NCI-H2107 treated with DMSO at 0.1 percent for 48 hours (cell line): ENCODE measurements around the gene CTU1.
"Not testable (repeated sequence)": the region's sequence is repeated elsewhere in the genome, so short reads cannot be mapped to it uniquely, and the experiment has no call there.

Source experiments
- DNase-seq: peaks from one replicate; lab custom pipeline; 2025; ENCODE audit not compliant: unreplicated experiment; lab: John Stamatoyannopoulos, UW

The CTU1 gene

DNA sequence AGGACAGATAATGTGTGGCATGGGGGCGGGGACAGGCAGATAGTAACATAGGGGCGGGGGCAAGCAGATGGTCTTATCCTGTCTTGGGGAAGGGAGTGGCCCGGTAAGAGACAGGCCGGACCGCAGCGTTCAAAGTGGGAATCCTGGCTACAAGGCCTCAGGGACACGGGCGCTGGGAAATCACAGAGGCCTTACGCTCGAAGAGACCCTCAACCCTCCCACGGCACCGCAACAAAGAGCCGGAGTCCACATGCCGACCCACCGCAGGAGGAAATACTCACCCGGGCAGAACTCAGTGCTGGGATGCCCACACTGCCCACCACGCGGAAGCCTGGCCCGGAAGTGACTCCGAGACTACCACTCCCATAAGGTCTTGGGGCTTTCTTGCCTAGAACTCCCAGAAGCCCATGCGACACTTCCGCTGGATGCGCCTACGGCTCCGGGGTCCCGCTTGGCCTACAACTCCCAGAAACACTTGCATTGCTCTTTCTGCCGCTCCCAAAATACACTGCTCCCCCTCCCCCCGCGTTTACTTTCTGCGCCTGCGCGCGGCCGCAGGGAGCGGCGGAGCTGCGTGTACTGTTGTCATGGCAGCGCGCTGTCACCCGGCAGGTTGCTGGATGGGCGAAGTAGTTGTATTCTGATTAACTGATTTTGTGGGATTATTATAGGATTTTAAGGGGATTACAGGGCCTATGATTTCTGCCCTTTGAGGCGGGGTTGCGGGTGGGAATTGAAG lies at the start of gene CTU1:
TSS of gene CTU1 (minus strand) at position 344 of the 739 bp plus-strand sequence. CDS start 3,840 bp downstream, outside the sequence.
- DNase-seq = peak; percentile 97

DNA sequence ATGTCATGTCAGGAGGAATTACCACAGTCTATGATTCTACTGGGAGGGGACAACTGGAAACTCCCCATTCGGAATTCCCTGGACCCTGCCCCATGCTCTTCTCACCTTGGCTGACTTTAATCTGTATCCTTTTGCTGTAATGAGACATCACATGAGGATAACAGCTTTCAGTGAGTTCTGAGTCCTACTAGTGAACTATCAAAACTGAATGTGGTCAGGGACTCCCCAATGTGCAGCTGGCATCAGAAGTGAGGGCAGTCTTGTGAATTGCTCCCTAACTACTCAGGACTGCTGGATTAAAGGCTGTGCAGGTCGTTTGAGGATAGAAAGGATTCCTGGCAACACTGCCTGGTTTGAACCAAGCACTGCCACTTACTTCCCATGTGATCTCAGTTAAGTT lies 49.1 kb upstream of the CTU1 start:
- no peak for DNase-seq

DNA sequence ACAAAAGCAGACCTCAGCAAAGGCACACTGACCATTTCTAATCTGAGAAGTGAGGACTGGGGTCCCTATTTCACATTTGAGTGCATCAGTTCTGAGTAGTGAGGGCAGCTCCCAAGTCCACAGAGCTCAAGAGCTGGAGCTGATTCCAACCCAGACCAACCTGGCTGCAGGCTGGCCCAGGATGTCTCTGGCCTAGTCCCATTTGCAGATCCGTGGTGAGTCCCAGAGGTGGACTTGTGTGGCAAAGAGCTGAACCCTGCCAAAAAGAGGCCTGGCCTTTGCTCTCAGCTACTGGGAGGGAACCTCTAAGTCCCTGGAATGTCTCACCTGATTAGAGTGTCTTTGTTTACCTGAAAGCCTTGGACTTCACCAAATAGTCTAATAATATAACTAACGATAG lies 48.5 kb upstream of the CTU1 start:
- no peak for DNase-seq

DNA sequence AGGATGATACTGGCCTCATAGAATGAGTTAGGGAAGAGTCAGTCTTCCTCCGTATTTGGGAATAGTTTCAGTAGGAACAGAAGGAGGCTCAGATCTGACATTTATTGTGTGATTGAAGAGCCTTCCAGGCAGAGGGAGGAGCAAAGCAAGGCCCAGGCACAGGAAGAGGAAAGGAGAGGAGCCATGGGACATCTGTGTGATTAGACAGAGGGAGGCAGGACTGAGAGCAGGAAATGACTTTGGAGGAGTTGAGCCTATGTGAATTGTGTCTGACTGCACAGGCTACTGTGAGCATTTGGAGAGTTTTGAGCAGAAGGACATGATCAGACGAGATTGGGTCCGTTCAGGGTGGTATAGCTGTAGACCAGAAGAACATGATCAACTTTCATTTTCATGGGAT lies 42.4 kb upstream of the CTU1 start:
- no peak for DNase-seq

DNA sequence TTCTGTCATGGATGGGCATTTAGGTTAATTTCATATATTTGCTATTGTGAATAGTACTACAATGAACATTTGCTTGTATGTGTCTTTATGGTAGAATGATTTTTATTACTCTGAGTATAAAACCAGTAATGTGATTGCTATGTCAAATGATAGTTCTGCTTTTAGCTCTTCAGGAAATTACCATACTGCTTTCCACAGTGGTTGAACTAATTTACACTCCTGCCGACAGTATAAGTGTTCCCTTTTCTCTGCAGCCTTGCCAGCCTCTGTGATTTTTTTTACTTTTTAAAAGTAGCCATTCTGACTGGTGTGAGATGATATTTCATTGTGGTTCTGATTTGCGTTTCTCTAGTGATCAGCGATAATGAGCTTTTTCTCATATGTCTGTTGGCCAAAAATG lies 40.4 kb upstream of the CTU1 start:
- DNase-seq = no peak

DNA sequence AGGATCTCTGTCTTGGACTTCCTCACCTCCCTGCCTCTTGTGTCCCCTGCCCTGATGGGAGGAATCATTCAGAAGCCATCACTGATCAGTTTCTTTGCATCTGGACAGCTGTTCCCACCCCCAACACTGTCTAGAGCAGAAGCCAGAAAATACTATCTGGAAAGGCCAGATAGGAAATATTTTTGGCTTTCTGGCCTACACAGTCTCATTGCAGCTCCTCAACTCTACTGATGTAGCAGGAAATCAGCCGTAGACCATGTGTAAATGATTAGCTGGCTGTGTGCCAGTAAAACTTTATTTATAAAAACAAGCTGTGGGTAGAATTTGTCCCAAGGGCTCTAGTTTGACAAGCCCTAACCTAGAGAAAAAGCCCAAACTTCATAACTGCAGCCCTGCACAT lies 39.5 kb upstream of the CTU1 start:
- DNase-seq = no peak

DNA sequence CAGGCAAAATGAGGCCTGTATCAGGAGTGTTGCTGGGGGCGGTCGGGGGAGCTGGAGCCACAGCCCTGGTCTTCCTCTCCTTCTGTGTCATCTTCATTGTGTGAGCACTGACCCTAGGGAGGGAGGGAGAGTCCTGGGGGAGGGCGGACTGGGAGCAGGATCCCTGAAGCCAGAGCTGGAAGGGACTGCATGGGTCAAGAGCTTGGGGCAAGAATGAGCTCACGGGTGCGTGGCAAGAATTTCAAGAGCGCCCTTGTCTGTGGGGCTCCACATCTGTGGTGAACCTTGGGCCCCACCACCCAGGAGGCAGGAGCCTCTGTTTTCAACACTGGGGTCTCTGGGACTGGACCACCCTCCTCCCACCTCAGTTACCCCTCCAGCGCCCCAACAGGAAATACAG lies 38.5 kb upstream of the CTU1 start:
- no peak for DNase-seq

DNA sequence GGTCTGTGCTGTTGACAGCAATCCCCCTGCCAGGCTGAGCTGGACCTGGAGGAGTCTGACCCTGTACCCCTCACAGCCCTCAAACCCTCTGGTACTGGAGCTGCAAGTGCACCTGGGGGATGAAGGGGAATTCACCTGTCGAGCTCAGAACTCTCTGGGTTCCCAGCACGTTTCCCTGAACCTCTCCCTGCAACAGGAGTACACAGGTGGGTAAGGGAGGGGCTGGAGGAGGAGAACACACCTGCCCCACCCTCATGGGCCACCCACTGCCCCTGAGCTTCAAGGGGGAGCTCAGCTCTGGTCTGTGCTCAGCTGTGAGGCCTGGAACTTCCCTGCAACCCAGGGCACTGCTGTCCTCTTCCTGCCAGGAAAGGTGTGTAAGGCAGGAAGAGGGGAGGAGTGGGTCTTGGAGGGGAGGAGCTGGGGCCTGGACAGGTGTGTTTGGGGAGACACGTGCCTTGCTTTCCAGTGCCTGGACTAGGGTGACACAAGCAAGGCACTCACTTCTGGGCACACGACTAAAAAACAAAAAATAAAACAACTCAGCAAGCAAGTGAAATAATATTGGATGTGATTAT lies 37.8 kb upstream of the CTU1 start:
- DNase-seq = no peak

DNA sequence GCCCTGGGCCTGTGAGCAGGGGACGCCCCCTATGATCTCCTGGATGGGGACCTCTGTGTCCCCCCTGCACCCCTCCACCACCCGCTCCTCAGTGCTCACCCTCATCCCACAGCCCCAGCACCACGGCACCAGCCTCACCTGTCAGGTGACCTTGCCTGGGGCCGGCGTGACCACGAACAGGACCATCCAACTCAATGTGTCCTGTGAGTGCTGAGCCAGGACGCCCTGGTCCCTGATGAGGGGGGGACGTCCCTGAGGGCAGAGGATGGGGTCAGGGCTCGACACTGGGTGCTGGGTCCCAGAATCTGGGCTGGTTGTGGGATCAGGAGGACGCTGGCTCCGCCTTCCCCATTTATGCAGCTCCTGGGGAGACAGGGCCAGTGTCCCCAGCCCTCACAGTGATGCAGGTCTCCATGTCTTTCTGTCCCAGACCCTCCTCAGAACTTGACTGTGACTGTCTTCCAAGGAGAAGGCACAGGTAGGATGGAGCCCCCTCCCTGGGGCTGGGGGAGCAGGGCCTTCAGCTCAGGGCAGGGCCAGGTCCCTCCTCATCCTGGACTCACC lies 36.4 kb upstream of the CTU1 start:
- DNase-seq = no peak

DNA sequence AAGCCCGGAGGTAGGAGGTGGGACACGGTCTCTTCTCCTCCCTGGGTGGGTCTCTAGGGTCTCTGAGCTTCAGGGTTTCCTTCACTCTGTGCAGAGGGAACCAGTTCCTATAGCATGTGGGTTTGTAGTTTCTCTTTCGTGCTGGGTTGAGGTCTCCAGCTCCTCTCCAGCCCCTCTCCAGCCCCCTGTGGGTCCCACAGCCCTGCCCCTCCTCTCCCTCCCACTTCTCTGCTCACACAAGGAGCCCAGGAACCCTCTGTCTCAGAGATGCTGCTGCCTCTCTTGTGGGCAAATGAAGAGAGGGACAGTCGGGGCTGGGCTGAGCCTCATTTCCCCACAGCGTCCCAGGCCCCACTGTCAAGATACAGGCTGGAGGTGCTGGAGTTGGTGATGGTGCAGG lies 35.3 kb upstream of the CTU1 start:
- no peak for DNase-seq

DNA sequence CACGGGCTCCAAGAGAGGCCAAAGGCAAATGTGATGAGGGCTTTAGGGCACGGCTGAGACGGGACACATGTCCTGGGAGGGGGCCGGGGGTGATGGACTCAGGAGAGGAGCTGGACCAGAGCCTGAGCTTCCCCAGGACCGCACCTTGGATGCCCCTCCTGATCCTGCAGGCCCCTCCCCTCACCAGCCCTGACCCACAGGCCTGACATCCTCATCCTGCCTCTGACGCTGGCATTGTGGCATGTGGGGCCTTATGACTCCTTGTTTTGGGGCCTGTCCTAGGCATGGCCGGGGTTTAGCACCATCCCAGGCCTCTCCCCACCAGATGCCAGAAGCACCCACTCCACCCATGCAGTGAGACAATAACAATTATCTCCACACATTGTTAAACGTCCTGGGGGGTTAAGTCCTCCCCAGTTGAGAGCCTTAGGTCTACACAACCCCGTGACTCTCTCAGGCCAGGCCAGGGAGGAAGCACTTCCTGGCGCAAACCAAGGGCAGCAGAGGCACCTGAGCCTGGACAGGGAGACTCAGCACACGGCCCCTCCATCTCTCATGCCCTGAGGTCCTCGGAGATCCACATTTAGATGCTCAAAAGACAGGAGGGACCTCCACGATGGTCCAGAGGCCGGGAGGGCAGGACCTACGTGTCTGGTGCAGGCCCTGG lies 34.7 kb upstream of the CTU1 start:
- not testable (repeated sequence) for DNase-seq

DNA sequence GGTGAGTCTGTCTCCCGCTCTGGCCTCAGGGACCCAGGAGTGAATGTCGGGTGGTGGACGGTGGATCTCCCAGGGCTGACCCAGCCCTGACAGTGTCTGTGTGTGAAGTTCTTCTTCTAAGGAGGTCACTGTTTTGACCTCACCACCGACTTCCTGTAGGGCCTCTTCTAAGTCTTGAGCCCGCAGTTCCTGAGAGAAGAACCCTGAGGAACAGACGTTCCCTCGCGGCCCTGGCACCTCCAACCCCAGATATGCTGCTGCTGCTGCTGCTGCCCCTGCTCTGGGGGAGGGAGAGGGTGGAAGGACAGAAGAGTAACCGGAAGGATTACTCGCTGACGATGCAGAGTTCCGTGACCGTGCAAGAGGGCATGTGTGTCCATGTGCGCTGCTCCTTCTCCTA lies 33.9 kb upstream of the CTU1 start, which contains the start of gene SIGLEC7:
TSS of gene SIGLEC7 (plus strand) at position 183 of the 400 bp plus-strand sequence. CDS start at position 252, 69 bp downstream.
- no peak for DNase-seq

DNA sequence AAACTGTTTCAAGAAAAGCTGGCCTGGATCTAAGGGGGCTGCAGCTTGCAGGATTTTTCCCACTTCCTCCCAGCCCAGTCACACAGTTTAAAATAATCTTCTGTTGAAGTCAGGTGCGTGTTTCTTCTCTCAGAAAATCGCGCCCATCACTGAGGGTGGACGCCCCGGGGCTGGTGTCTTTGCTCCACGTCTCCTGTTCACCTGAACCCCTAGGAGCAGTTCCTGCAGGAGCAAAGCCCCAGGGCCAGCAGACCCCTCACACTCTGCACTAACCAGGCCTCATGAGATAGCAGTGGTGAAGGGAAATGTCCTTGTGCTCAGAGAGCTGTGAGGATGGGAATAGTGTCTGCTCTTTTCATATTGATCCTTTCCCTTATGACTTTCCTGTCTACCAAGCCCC lies 33.0 kb upstream of the CTU1 start:
- no peak for DNase-seq

DNA sequence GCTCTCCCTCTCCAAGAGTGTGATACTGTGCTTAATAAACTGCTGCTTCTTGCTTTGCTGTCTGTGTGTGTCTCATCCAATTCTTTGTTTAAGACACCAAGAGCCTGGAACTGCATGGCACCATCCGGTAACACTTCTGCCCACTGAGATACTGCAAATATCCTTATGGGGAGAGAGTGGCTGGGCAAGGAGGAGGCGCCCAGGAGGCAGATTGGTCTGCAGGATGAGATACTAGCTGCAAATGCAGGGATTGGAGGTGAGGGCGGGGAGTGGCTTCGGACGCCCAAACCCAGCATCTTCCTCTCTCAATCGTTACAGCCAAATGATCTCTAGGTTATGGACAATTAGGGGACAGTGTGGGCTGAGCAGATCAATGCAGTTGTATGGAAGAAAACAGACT lies 32.2 kb upstream of the CTU1 start:
- no peak for DNase-seq

DNA sequence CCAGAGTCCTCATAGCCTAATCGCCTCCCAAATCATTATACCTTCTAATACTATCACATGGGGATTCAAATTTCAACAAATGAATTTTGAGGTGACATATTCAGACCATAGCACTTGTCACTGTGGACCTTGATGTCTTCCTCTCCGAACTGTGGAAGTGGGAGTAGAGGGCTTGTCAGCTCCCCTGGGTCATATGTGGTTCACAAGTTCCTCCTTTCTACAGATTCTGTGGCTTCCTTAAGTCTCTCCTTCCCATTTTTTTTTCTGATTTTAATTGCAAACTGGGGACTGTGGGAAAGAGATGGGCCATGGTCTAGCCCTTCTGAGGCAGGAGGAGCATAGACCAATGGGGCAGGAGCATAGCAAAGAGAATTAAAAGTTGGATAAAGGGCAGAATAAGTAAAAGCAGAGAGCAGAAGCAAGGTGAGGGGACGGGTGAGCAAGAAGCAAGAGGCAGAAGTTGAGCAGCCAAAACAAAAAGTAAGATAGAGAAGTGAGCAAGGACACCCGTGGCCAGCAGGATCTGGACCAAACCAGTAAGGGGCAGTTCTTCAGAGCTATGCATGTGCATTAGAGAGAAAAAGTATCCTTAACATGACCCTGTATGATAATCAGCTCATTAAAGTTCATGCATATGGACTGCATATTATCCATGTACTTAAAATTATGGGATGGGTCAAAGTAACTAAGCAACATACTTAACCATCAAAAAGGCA lies 31.2 kb upstream of the CTU1 start:
- DNase-seq = no peak

DNA sequence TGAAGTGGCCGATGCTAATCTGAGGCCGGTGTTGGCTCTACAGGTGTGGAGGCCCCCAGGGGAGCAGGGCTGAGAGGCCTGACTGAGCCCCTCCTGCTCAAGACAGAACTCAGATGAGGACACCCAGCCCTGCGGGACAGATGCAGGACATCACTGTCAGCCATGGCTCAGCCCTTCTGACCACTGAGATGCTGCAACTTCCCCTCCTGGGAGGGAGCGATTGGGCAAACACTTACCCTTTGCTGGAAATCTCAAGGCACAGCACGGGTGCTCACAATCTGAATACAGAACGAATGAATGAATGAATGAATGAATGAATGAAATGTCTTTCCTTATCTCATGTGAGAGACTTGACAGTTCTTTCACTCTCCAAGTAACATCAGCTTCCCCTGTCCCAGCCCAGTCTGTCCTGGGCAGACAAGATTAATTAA lies 30.4 kb upstream of the CTU1 start:
- no peak for DNase-seq

DNA sequence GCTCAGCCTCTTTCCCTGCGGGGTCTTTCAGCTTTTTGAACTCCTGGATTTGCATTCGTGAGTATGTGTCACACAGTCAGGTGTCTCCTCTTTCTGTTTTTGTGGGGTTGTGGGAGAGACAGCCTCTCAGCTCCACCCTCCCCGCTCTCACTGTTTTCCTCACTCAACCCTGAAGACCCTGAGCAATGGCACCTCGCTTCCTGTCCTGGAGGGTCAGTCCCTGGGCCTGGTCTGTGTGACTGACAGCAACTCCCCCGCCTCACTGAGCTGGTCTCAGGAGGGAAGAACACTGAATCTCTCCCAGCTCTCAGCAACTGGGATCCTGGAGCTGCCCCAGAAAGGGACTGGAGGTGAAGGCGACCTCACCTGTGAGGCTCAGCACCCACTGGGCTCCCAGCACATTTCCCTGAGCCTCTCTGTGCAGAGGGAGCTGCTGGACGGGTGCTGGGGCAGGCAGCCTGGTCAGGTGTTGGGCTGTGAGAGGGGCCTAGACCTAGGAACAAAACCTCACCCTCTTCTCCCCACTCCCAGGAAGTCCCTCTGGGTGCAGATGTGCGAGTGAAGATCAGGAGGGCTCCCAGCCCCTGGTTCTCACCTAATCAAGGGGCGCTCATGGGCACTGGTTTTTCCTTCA lies 29.7 kb upstream of the CTU1 start:
- DNase-seq = no peak

DNA sequence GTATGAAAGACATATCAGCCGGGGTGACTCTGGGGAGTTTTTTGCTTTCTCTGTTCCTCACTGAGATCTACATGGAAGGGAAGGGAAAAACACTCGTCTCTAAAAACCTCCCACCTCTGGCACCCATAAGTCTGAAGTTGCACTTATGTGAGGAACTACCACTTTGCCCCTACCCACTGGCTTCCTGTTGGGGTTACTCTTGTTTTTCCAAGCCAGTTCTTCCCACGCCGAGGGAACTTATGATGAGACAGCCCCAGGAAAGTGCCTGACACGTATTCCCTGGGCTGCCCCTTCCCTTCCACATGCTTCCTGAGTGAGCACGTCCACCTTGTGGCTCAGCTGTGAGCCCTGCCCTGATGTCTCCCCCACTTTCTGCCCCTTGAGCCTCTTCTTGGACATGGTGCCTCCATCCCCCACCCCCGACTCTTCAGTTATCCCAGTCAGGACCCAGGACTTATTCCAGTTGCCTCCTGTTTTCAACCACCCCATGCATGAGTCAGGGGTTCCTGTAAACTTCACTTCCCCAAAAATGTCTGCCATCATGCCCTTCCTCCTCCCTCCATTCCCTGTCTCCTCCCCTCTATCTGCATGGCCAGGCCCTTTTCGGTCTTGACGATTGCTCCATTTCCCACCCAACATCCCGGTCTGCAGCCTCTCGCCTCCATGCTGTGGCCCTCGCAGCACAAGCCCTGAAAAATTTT lies 28.8 kb upstream of the CTU1 start:
- no peak for DNase-seq

DNA sequence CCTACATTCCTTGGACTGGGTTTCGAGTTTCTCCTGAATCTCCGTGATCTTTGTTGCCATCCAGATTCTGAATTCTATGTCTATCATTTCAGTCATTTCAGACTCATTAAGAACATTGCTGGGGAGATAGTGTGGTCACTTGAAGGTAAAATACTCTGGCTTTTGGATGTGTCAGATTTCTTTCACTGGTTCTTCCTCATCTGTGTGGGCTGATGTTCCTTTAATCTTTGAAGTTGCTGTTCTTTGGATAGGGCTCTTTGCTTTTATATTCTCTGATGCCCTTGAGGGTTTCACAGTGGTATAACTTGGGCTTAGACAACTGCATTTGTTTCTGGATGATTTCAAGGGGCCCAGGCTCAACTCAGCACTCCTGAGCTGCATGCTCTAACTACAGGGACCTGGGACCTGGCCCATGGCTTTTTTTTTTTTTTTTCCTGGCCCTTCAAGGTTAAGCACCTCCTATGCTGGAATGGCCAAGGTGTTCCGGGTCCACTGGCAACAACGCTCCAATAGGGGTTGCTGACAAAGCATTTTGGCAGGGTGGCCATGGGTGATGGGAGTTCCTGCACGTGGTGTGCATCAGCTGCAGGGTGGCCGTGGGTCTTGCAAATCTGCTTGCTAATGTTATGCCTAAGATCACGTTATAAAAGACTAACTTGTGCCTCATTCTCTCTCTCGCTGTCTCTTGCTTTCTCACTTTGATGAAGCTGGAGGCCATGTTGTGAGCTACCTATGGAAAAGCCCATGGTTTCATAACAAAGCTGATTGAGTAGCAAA lies 28.0 kb upstream of the CTU1 start:
- DNase-seq = no peak
